Mesendoderm (in vitro differentiated cells): ENCODE results near the gene C1QL2. TPM values are rescaled to one million over a fixed set of nuclear protein-coding genes. Genes with fewer than 3 reads are reported as not detected.
A peak's percentile ranks its signal among the peaks of the same experiment; 100 is the strongest.

Experiments used
- DNase-seq: peaks from one replicate; pipeline ENCODE4 v3.0.0; 2013
- H2AK5ac ChIP-seq: 2 replicates; pipeline ENCODE4 v1.6.1; 2013; ENCODE audit warnings: low read length, inconsistent platforms
- H2BK120ac ChIP-seq: 2 replicates; pipeline ENCODE4 v1.6.1; 2013; ENCODE audit warnings: low read depth, mild to moderate bottlenecking, low read length, moderate library complexity, mixed read lengths
- H2BK15ac ChIP-seq: replicated peaks from 2 replicates; pipeline ENCODE4 v1.6.1; 2013; ENCODE audit warnings: low read depth, mild to moderate bottlenecking, moderate library complexity
- H2BK5ac ChIP-seq: 2 replicates; pipeline ENCODE4 v1.6.1; 2013; ENCODE audit warnings: low read length, inconsistent platforms
- H3K18ac ChIP-seq: 2 replicates; pipeline ENCODE4 v1.6.1; 2013; ENCODE audit warnings: mild to moderate bottlenecking, low read length, mixed read lengths
- H3K23ac ChIP-seq: one replicate; pipeline ENCODE4 v1.6.1; 2013; ENCODE audit warnings: low read length
- H3K27ac ChIP-seq: 2 replicates; pipeline ENCODE4 v1.5.1; 2013; ENCODE audit warnings: low read depth, mild to moderate bottlenecking, inconsistent platforms, low read length, moderate library complexity
- H3K27me3 ChIP-seq: 2 replicates; pipeline ENCODE4 v1.6.1; 2013; ENCODE audit warnings: low read length, control low read depth, mild to moderate bottlenecking, inconsistent platforms; ENCODE audit not compliant: insufficient read depth, poor library complexity
- H3K36me3 ChIP-seq: 2 replicates; pipeline ENCODE4 v1.6.1; 2013; ENCODE audit warnings: low read length, inconsistent platforms; ENCODE audit not compliant: control insufficient read depth, insufficient read depth
- H3K4ac ChIP-seq: one replicate; pipeline ENCODE4 v1.6.1; 2013; ENCODE audit warnings: low read depth, mild to moderate bottlenecking, low read length, moderate library complexity
- H3K4me1 ChIP-seq: 2 replicates; pipeline ENCODE4 v1.6.1; 2013; ENCODE audit warnings: low read depth, low read length, inconsistent platforms; ENCODE audit not compliant: control insufficient read depth
- H3K4me2 ChIP-seq: 2 replicates; pipeline ENCODE4 v1.6.1; 2013; ENCODE audit warnings: low read length
- H3K4me3 ChIP-seq: 2 replicates; pipeline ENCODE4 v1.5.1; 2013; ENCODE audit warnings: mild to moderate bottlenecking, low read length
- H3K56ac ChIP-seq: one replicate; pipeline ENCODE4 v1.6.1; 2013; ENCODE audit warnings: low read length
- H3K79me1 ChIP-seq: 2 replicates; pipeline ENCODE4 v1.6.1; 2013; ENCODE audit warnings: low read length, inconsistent platforms
- H3K79me2 ChIP-seq: 2 replicates; pipeline ENCODE4 v1.6.1; 2013; ENCODE audit warnings: mild to moderate bottlenecking, low read length; ENCODE audit not compliant: control insufficient read depth, insufficient read depth
- H3K9ac ChIP-seq: 2 replicates; pipeline ENCODE4 v1.6.1; 2013; ENCODE audit warnings: low read length, inconsistent platforms
- H4K5ac ChIP-seq: one replicate; pipeline ENCODE4 v1.6.1; 2013; ENCODE audit warnings: low read length
- H4K8ac ChIP-seq: one replicate; pipeline ENCODE4 v1.6.1; 2013; ENCODE audit warnings: low read depth, mild to moderate bottlenecking, control low read depth, low read length, moderate library complexity
- WGBS: extraction: QIAGEN DNeasy Blood & Tissue Kit; methylation state at CpG from one replicate; pipeline ENCODE4 v1.1.7; 2013; ENCODE audit warnings: low lambda C conversion rate, missing lambda C conversion rate; ENCODE audit not compliant: insufficient coverage; ENCODE audit errors: extremely low coverage; 5-methylcytosine and 5-hydroxymethylcytosine counted together
- small RNA-seq: library from polyadenylated mRNA; stranded (forward); fragments of <200 nt; extraction: miRNeasy Mini kit (QIAGEN cat#:217004); gene quantifications from one replicate; pipeline ENCODE3, GENCODE V24; 2013; ENCODE audit not compliant: insufficient read depth

The C1QL2 gene

DNA sequence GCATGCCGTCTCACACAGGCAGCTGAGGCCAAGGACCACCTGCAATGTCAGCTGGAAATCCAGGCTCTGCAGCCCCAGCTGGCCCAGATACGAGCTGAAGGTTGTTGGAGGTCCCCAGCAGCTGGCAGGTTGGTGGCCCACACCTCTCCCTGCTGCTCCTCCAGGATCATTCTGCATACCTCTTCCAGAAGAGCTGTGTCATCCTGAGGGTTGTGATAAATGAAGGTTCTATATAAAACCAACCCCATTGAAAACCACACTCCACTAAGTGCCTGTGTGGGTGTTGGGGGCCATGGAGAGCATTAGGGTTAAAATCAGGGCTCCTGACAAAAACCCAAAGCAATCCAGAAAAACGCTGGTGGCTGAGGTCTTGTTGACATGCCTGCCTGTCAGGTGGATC is 50.4 kb downstream of the C1QL2 start:
- H3K27ac ChIP-seq, result no peak overlapping the region
- no peak overlapping the region for H2BK15ac ChIP-seq
- H2BK5ac ChIP-seq, result no peak overlapping the region
- H3K23ac ChIP-seq, result no peak overlapping the region
- no peaks in the 10 kb centered on the region for H3K4me1 ChIP-seq
- no peak overlapping the region for H3K4me2 ChIP-seq
- H3K27me3 ChIP-seq, result no peaks in the 10 kb centered on the region
- H3K79me1 ChIP-seq, result no peaks in the 10 kb centered on the region
- no peak overlapping the region for H3K9ac ChIP-seq
- no peak overlapping the region for H3K56ac ChIP-seq
- no peak for DNase-seq
- no peak overlapping the region for H3K4me3 ChIP-seq
- no peak overlapping the region for H2BK120ac ChIP-seq
- H2AK5ac ChIP-seq, result no peak overlapping the region
- no peak overlapping the region for H4K5ac ChIP-seq
- no CpG with 5 or more reads among the region's 3 CpGs for WGBS
- no peaks in the 10 kb centered on the region for H3K79me2 ChIP-seq
- no peak overlapping the region for H3K18ac ChIP-seq
- no peaks in the 10 kb centered on the region for H3K36me3 ChIP-seq
- H3K4ac ChIP-seq, result no peak overlapping the region
- no peak overlapping the region for H4K8ac ChIP-seq

DNA sequence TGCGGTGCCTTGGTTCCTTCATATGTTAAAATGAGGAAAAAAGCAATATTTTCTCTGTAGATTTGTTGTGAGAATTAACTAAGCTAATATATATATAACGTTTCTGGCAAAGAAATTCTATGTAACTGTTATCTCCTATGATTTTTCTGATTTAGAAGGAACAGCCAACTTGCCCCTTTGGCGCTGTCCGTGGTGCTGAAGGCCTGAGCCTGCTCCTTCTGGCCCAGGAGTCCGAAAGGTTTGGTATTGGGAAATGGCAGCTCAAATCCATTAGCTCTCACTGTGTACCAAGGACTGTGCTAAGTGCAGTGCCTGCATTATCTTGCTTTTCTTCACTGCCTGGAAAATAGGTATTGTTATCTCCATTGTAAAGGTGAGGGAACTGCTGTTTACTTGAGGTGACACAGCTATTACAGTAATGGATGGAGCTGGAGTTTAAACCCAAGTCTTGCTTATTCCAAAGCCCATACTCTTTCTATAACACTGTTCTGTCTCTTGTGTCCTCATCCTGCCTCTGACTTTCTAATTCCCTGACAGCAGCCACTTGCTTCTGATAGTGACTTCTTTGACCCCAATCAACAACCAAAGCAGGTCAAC is 52.2 kb downstream of the C1QL2 start:
- no peak overlapping the region for H3K4ac ChIP-seq
- H3K23ac ChIP-seq, result no peak overlapping the region
- H4K8ac ChIP-seq, result no peak overlapping the region
- no peak overlapping the region for H3K27ac ChIP-seq
- H2BK15ac ChIP-seq, result no peak overlapping the region
- no peaks in the 10 kb centered on the region for H3K79me1 ChIP-seq
- H3K18ac ChIP-seq, result no peak overlapping the region
- DNase-seq, result peak; percentile 64
- H3K79me2 ChIP-seq, result no peaks in the 10 kb centered on the region
- no peak overlapping the region for H3K4me3 ChIP-seq
- no peaks in the 10 kb centered on the region for H3K4me1 ChIP-seq
- no peak overlapping the region for H4K5ac ChIP-seq
- no peaks in the 10 kb centered on the region for H3K27me3 ChIP-seq
- H3K9ac ChIP-seq, result no peak overlapping the region
- H2BK5ac ChIP-seq, result no peak overlapping the region
- WGBS, result no CpG with 5 or more reads among the region's 5 CpGs
- no peak overlapping the region for H3K56ac ChIP-seq
- H2BK120ac ChIP-seq, result no peak overlapping the region
- no peaks in the 10 kb centered on the region for H3K36me3 ChIP-seq
- no peak overlapping the region for H3K4me2 ChIP-seq
- no peak overlapping the region for H2AK5ac ChIP-seq

Small RNAs within 50 kb of the gene (small RNA-seq; reads per million reads assigned to genes)
- gene RN7SL468P, result not detected
